GM19035 (cell line): ENCODE results near the gene KRTAP5-6.

ENCODE experiments used
- ATAC-seq: cut with Tn5 transposase; IDR thresholded peaks from one replicate; pipeline ENCODE4 v1.9.1; 2021; ENCODE audit not compliant: unreplicated experiment

KRTAP5-6 gene

GRCh38 chr11:1701091-1701807, 4.3 kb downstream of the KRTAP5-6 start:
- no peak for ATAC-seq

GRCh38 chr11:1702506-1702905, 5.5 kb downstream of the KRTAP5-6 start:
- ATAC-seq, result no peak

GRCh38 chr11:1703146-1703545, 6.2 kb downstream of the KRTAP5-6 start:
- ATAC-seq, result no peak

GRCh38 chr11:1705126-1706052, 8.4 kb downstream of the KRTAP5-6 start:
- no peak for ATAC-seq

- no peak for ATAC-seq
These were observed 9.8 kb downstream of the KRTAP5-6 start for GRCh38 chr11:1706634-1707400.

- no peak for ATAC-seq
These were observed 10.8 kb downstream of the KRTAP5-6 start for GRCh38 chr11:1707751-1708150.

GRCh38 chr11:1708716-1709115, 11.7 kb downstream of the KRTAP5-6 start:
- no peak for ATAC-seq

- ATAC-seq, result no peak
These were observed 18.2 kb downstream of the KRTAP5-6 start for GRCh38 chr11:1714908-1715885.

- ATAC-seq, result no peak
These were observed 20.8 kb downstream of the KRTAP5-6 start for GRCh38 chr11:1717745-1718144.

- no peak for ATAC-seq
These were observed 21.3 kb downstream of the KRTAP5-6 start for GRCh38 chr11:1718326-1718725.

- ATAC-seq, result no peak
These were observed 22.8 kb downstream of the KRTAP5-6 start for GRCh38 chr11:1719781-1720180.

- ATAC-seq, result no peak
These were observed 30.2 kb downstream of the KRTAP5-6 start for GRCh38 chr11:1727096-1727690.

- ATAC-seq, result no peak
These were observed 30.9 kb downstream of the KRTAP5-6 start for GRCh38 chr11:1727861-1728260.

- no peak for ATAC-seq
These were observed 31.3 kb downstream of the KRTAP5-6 start for GRCh38 chr11:1728301-1728700.

GRCh38 chr11:1728931-1729691, 32.1 kb downstream of the KRTAP5-6 start:
- no peak for ATAC-seq

- no peak for ATAC-seq
These were observed 32.7 kb downstream of the KRTAP5-6 start for GRCh38 chr11:1729692-1730011.

- ATAC-seq, result no peak
These were observed 33.1 kb downstream of the KRTAP5-6 start for GRCh38 chr11:1730059-1730629.

- ATAC-seq, result no peak
These were observed 34.6 kb downstream of the KRTAP5-6 start for GRCh38 chr11:1731451-1732059.
